ENCODE results near the gene TAS2R1.

TAS2R1 gene

GRCh38 chr5:9630251-9630650 lies at the start of gene TAS2R1:
Gene TAS2R1 (minus strand): TSS chr5:9630351. CDS start chr5:9630032, 319 bp downstream.
- peaks cover 12 to 24% of the 10 kb centered on the region in 2 donors for H3K9me3 Mint-ChIP-seq
- H3K4me1 Mint-ChIP-seq: no peaks in the 10 kb centered on the region
- H3K4me3 Mint-ChIP-seq: no peak within 1 kb of the TSS
- no peak within 1 kb of the TSS for H3K27ac Mint-ChIP-seq
- no peaks in the 10 kb centered on the region for H3K36me3 Mint-ChIP-seq
- ATAC-seq (replicated peaks) (no peak), DNase-seq (no peak)
- no peaks in the 10 kb centered on the region for H3K27me3 Mint-ChIP-seq

- DNase-seq: no peak
- ATAC-seq (replicated peaks): no peak
- H3K36me3 Mint-ChIP-seq: no peaks in the 10 kb centered on the region
- H3K4me3 Mint-ChIP-seq: no peak overlapping the region
- H3K4me1 Mint-ChIP-seq: no peaks in the 10 kb centered on the region
- peaks cover 3 to 11% of the 10 kb centered on the region in 2 donors for H3K9me3 Mint-ChIP-seq
- no peak overlapping the region for H3K27ac Mint-ChIP-seq
- H3K27me3 Mint-ChIP-seq: no peaks in the 10 kb centered on the region
Measured at GRCh38 chr5:9670371-9670770, 40.2 kb upstream of the TAS2R1 start.

- Mint-ChIP-seq H3K4me1 (no peaks in the 10 kb centered on the region), H3K27ac (no peak overlapping the region), H3K36me3 (no peaks in the 10 kb centered on the region), H3K27me3 (no peaks in the 10 kb centered on the region), H3K9me3 (peaks cover 3 to 11% of the 10 kb centered on the region in 2 donors), H3K4me3 (no peak overlapping the region)
- DNase-seq: no peak
- ATAC-seq (replicated peaks): no peak
Measured at GRCh38 chr5:9667906-9668305, 37.8 kb upstream of the TAS2R1 start.

- Mint-ChIP-seq H3K4me3 (no peak overlapping the region), H3K36me3 (no peaks in the 10 kb centered on the region), H3K9me3 (peaks cover 3 to 4% of the 10 kb centered on the region in 2 donors), H3K27ac (no peak overlapping the region), H3K27me3 (no peaks in the 10 kb centered on the region), H3K4me1 (no peaks in the 10 kb centered on the region)
- DNase-seq (no peak), ATAC-seq (replicated peaks) (no peak)
Measured at GRCh38 chr5:9663891-9664290, 33.7 kb upstream of the TAS2R1 start.

- no peaks in the 10 kb centered on the region for H3K4me1 Mint-ChIP-seq
- DNase-seq (no peak), ATAC-seq (replicated peaks) (no peak)
- H3K27me3 Mint-ChIP-seq: no peaks in the 10 kb centered on the region
- H3K9me3 Mint-ChIP-seq: peaks cover 1 to 2% of the 10 kb centered on the region in 2 donors
- no peak overlapping the region for H3K4me3 Mint-ChIP-seq
- H3K36me3 Mint-ChIP-seq: no peaks in the 10 kb centered on the region
- H3K27ac Mint-ChIP-seq: no peak overlapping the region
Measured at GRCh38 chr5:9661316-9662015, 31.3 kb upstream of the TAS2R1 start.

- Mint-ChIP-seq H3K4me1 (no peaks in the 10 kb centered on the region), H3K27ac (no peak overlapping the region), H3K27me3 (no peaks in the 10 kb centered on the region), H3K4me3 (no peak overlapping the region), H3K36me3 (no peaks in the 10 kb centered on the region), H3K9me3 (peaks cover 0 to 1% of the 10 kb centered on the region in 2 donors)
- no peak for DNase-seq
- no peak for ATAC-seq (replicated peaks)
Measured at GRCh38 chr5:9658706-9659105, 28.6 kb upstream of the TAS2R1 start.

GRCh38 chr5:9657819-9658218 lies 27.7 kb upstream of the TAS2R1 start:
- Mint-ChIP-seq H3K9me3 (peaks cover 0 to 1% of the 10 kb centered on the region in 2 donors), H3K4me1 (no peaks in the 10 kb centered on the region), H3K4me3 (no peak overlapping the region), H3K27ac (no peak overlapping the region), H3K36me3 (no peaks in the 10 kb centered on the region), H3K27me3 (no peaks in the 10 kb centered on the region)
- no peak for ATAC-seq (replicated peaks)
- DNase-seq: no peak

- DNase-seq (no peak), ATAC-seq (replicated peaks) (no peak)
- H3K27ac Mint-ChIP-seq: no peak overlapping the region
- H3K27me3 Mint-ChIP-seq: no peaks in the 10 kb centered on the region
- H3K4me1 Mint-ChIP-seq: no peaks in the 10 kb centered on the region
- H3K4me3 Mint-ChIP-seq: no peak overlapping the region
- peaks cover 0 to 1% of the 10 kb centered on the region in 2 donors for H3K9me3 Mint-ChIP-seq
- H3K36me3 Mint-ChIP-seq: no peaks in the 10 kb centered on the region
Measured at GRCh38 chr5:9655641-9656040, 25.5 kb upstream of the TAS2R1 start.

- H3K27ac Mint-ChIP-seq: no peak overlapping the region
- H3K4me1 Mint-ChIP-seq: no peaks in the 10 kb centered on the region
- ATAC-seq (replicated peaks) (no peak), DNase-seq (no peak)
- no peak overlapping the region for H3K4me3 Mint-ChIP-seq
- no peaks in the 10 kb centered on the region for H3K9me3 Mint-ChIP-seq
- H3K36me3 Mint-ChIP-seq: no peaks in the 10 kb centered on the region
- H3K27me3 Mint-ChIP-seq: no peaks in the 10 kb centered on the region
Measured at GRCh38 chr5:9654886-9655285, 24.7 kb upstream of the TAS2R1 start.

GRCh38 chr5:9653811-9654210 lies 23.7 kb upstream of the TAS2R1 start:
- DNase-seq (no peak), ATAC-seq (replicated peaks) (peak in 1 of 2 donors; percentile 41)
- H3K9me3 Mint-ChIP-seq: no peaks in the 10 kb centered on the region
- H3K4me1 Mint-ChIP-seq: no peaks in the 10 kb centered on the region
- no peak overlapping the region for H3K4me3 Mint-ChIP-seq
- H3K36me3 Mint-ChIP-seq: no peaks in the 10 kb centered on the region
- no peak overlapping the region for H3K27ac Mint-ChIP-seq
- H3K27me3 Mint-ChIP-seq: no peaks in the 10 kb centered on the region

GRCh38 chr5:9653061-9653460 lies 22.9 kb upstream of the TAS2R1 start:
- H3K36me3 Mint-ChIP-seq: no peaks in the 10 kb centered on the region
- ATAC-seq (replicated peaks) (no peak), DNase-seq (no peak)
- no peaks in the 10 kb centered on the region for H3K4me1 Mint-ChIP-seq
- no peak overlapping the region for H3K4me3 Mint-ChIP-seq
- H3K9me3 Mint-ChIP-seq: no peaks in the 10 kb centered on the region
- H3K27ac Mint-ChIP-seq: no peak overlapping the region
- no peaks in the 10 kb centered on the region for H3K27me3 Mint-ChIP-seq

- no peaks in the 10 kb centered on the region for H3K4me1 Mint-ChIP-seq
- H3K27me3 Mint-ChIP-seq: no peaks in the 10 kb centered on the region
- no peaks in the 10 kb centered on the region for H3K9me3 Mint-ChIP-seq
- DNase-seq: no peak
- H3K4me3 Mint-ChIP-seq: no peak overlapping the region
- no peak for ATAC-seq (replicated peaks)
- H3K27ac Mint-ChIP-seq: no peak overlapping the region
- H3K36me3 Mint-ChIP-seq: no peaks in the 10 kb centered on the region
Measured at GRCh38 chr5:9652295-9652694, 22.1 kb upstream of the TAS2R1 start.

GRCh38 chr5:9646843-9647242 lies 16.7 kb upstream of the TAS2R1 start:
- DNase-seq (no peak), ATAC-seq (replicated peaks) (no peak)
- no peak overlapping the region for H3K27ac Mint-ChIP-seq
- H3K27me3 Mint-ChIP-seq: no peaks in the 10 kb centered on the region
- H3K4me3 Mint-ChIP-seq: no peak overlapping the region
- H3K9me3 Mint-ChIP-seq: no peaks in the 10 kb centered on the region
- no peaks in the 10 kb centered on the region for H3K4me1 Mint-ChIP-seq
- no peaks in the 10 kb centered on the region for H3K36me3 Mint-ChIP-seq

GRCh38 chr5:9644630-9645029 lies 14.5 kb upstream of the TAS2R1 start:
- DNase-seq (no peak), ATAC-seq (replicated peaks) (no peak)
- H3K36me3 Mint-ChIP-seq: no peaks in the 10 kb centered on the region
- H3K4me1 Mint-ChIP-seq: no peaks in the 10 kb centered on the region
- H3K27ac Mint-ChIP-seq: no peak overlapping the region
- H3K9me3 Mint-ChIP-seq: no peaks in the 10 kb centered on the region
- no peak overlapping the region for H3K4me3 Mint-ChIP-seq
- H3K27me3 Mint-ChIP-seq: no peaks in the 10 kb centered on the region

GRCh38 chr5:9642621-9643020 lies 12.5 kb upstream of the TAS2R1 start:
- H3K36me3 Mint-ChIP-seq: no peaks in the 10 kb centered on the region
- no peak overlapping the region for H3K27ac Mint-ChIP-seq
- no peak for DNase-seq
- no peaks in the 10 kb centered on the region for H3K4me1 Mint-ChIP-seq
- H3K27me3 Mint-ChIP-seq: no peaks in the 10 kb centered on the region
- no peak overlapping the region for H3K4me3 Mint-ChIP-seq
- no peak for ATAC-seq (replicated peaks)
- H3K9me3 Mint-ChIP-seq: peaks cover 5% of the 10 kb centered on the region in 2 donors

Measured in stimulated activated naive B cell treated with anti-CD40 and anti-IgM and Interleukin-4, amounts not matched to agents 10 μg/mL and 1 μg/mL and 100 μg/mL, for 72 hours (primary cell).